ENCODE data around the gene KBTBD3. TPM values are rescaled to one million over a fixed set of nuclear protein-coding genes. Genes with fewer than 3 reads are reported as not detected.

The KBTBD3 gene
- total RNA-seq, 1 experiment from 2014 or later, result 3.2 TPM

DNA sequence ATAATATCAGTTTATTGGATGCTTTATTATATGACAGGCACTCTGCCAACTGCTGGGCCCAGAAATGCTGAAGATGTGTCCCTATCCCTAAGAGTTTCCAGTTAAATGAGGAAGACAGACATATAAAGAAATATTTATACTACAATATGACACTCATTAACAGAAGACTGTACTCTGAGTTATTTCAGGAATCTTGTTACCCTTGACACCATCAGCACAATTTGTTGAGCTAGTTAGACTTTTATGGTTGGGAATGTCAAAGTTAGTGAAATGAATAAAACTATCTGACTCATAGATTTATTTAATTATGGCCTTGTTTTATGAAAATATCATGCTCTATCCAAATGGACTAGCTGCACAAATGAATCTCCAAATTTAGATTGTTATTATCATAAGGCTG is 29.5 kb downstream of the KBTBD3 start:
- Histone ChIP-seq H3K9me3 (ENCODE audit: low read depth, low read length, poor library complexity, severe bottlenecking) (no peaks in the 10 kb centered on the region), H3K4me1 (ENCODE audit: insufficient read depth, low read length, poor library complexity, severe bottlenecking) (peaks cover 11% of the 10 kb centered on the region), H3K27me3 (replicated peaks; ENCODE audit: insufficient read depth, low read depth, low read length, poor library complexity) (no peaks in the 10 kb centered on the region), H3K4me3 (ENCODE audit: low read depth, low read length, poor library complexity, severe bottlenecking) (no peak overlapping the region), H3K27ac (ENCODE audit: low read depth, low read length, poor library complexity, severe bottlenecking) (no peak overlapping the region), H3K36me3 (ENCODE audit: insufficient read depth, low read length, poor library complexity, severe bottlenecking) (no peaks in the 10 kb centered on the region)
- ChIA-PET POLR2A (ENCODE audit: low non-redundant PET) (no interaction called here), CTCF (no interaction called here)
- no peak for DNase-seq (ENCODE audit: low spot score)
- no TSS peak for BruUV-seq (replicated peaks)
- intact Hi-C loops (cut with micrococcal nuclease; ENCODE audit: unreplicated experiment), result no loop called here
- no peak for TF ChIP-seq EZH2 (IDR thresholded peaks at IDR 0.05; ENCODE audit: borderline replicate concordance, low read depth, low read length, poor library complexity, severe bottlenecking)
- TF ChIP-seq, protein P1, sequence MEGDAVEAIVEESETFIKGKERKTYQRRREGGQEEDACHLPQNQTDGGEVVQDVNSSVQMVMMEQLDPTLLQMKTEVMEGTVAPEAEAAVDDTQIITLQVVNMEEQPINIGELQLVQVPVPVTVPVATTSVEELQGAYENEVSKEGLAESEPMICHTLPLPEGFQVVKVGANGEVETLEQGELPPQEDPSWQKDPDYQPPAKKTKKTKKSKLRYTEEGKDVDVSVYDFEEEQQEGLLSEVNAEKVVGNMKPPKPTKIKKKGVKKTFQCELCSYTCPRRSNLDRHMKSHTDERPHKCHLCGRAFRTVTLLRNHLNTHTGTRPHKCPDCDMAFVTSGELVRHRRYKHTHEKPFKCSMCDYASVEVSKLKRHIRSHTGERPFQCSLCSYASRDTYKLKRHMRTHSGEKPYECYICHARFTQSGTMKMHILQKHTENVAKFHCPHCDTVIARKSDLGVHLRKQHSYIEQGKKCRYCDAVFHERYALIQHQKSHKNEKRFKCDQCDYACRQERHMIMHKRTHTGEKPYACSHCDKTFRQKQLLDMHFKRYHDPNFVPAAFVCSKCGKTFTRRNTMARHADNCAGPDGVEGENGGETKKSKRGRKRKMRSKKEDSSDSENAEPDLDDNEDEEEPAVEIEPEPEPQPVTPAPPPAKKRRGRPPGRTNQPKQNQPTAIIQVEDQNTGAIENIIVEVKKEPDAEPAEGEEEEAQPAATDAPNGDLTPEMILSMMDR (conservative IDR thresholded peaks at IDR 0.05; ENCODE audit: low read depth, low read length), result no peak

DNA sequence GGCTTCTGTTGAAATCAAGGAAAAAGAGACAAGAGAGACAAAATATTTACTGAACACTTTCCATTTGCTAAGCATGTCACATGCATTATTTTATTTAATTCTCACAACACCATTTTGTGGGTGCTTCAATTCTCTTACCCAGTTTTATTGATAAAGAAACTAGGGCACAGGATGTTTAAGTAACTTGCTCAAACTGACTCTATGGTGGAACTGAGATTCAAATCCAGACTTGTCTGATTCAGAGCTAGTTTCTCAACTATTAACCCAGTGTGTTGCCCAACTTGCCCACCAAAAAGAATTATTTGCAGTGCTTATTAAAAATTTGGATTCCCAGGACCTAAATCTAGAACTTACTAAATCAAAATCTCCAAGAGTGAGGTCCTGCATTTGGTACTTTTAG is 33.6 kb downstream of the KBTBD3 start:
- TF ChIP-seq, protein P1 (conservative IDR thresholded peaks at IDR 0.05; ENCODE audit: low read depth, low read length), result no peak
- TF ChIP-seq EZH2 (IDR thresholded peaks at IDR 0.05; ENCODE audit: borderline replicate concordance, low read depth, low read length, poor library complexity, severe bottlenecking), result no peak
- no TSS peak for BruUV-seq (replicated peaks)
- ChIA-PET CTCF (no interaction called here), POLR2A (ENCODE audit: low non-redundant PET) (no interaction called here)
- no peaks in the 10 kb centered on the region for H3K9me3 ChIP-seq (ENCODE audit: low read depth, low read length, poor library complexity, severe bottlenecking)
- no peak overlapping the region for H3K27ac ChIP-seq (ENCODE audit: low read depth, low read length, poor library complexity, severe bottlenecking)
- H3K36me3 ChIP-seq (ENCODE audit: insufficient read depth, low read length, poor library complexity, severe bottlenecking), result no peaks in the 10 kb centered on the region
- no peaks in the 10 kb centered on the region for H3K27me3 ChIP-seq (replicated peaks; ENCODE audit: insufficient read depth, low read depth, low read length, poor library complexity)
- DNase-seq (ENCODE audit: low spot score), result no peak
- H3K4me3 ChIP-seq (ENCODE audit: low read depth, low read length, poor library complexity, severe bottlenecking), result no peak overlapping the region
- intact Hi-C loops (cut with micrococcal nuclease; ENCODE audit: unreplicated experiment), result no loop called here
- no peaks in the 10 kb centered on the region for H3K4me1 ChIP-seq (ENCODE audit: insufficient read depth, low read length, poor library complexity, severe bottlenecking)

DNA sequence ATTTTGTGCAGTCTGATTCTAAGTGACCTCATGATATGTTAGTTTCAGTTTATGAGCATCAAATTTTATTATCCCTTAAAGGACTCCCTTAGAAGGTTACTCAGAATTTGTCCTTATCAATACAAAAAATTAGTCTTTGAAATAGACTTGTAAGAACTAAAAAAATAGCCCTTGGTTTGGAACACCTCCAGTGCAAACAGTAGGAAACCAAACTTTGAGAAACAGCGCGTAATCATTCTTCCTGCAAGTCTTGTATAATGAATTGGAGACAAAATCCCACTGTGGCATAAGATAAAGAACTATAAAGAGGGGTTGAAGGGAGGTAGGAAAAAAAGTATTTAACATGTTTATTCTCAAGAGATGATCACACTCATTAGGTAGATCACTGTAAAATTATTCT is 44.3 kb downstream of the KBTBD3 start:
- DNase-seq (ENCODE audit: low spot score), result no peak
- Histone ChIP-seq H3K9me3 (ENCODE audit: low read depth, low read length, poor library complexity, severe bottlenecking) (no peaks in the 10 kb centered on the region), H3K36me3 (ENCODE audit: insufficient read depth, low read length, poor library complexity, severe bottlenecking) (no peaks in the 10 kb centered on the region), H3K4me1 (ENCODE audit: insufficient read depth, low read length, poor library complexity, severe bottlenecking) (no peaks in the 10 kb centered on the region), H3K27ac (ENCODE audit: low read depth, low read length, poor library complexity, severe bottlenecking) (no peak overlapping the region), H3K27me3 (replicated peaks; ENCODE audit: insufficient read depth, low read depth, low read length, poor library complexity) (no peaks in the 10 kb centered on the region), H3K4me3 (ENCODE audit: low read depth, low read length, poor library complexity, severe bottlenecking) (no peak overlapping the region)
- ChIA-PET POLR2A (ENCODE audit: low non-redundant PET) (no interaction called here), CTCF (no interaction called here)
- no peak for TF ChIP-seq EZH2 (IDR thresholded peaks at IDR 0.05; ENCODE audit: borderline replicate concordance, low read depth, low read length, poor library complexity, severe bottlenecking)
- TF ChIP-seq, protein P1 (conservative IDR thresholded peaks at IDR 0.05; ENCODE audit: low read depth, low read length), result no peak
- intact Hi-C loops (cut with micrococcal nuclease; ENCODE audit: unreplicated experiment), result no loop called here
- BruUV-seq (replicated peaks), result no TSS peak
